GM21423 (cell line): ENCODE data around the gene OR6C2.
"Not testable (repeated sequence)": the region's sequence is repeated elsewhere in the genome, so short reads cannot be mapped to it uniquely, and the experiment has no call there.

ENCODE experiments used
- ATAC-seq: cut with Tn5 transposase; IDR thresholded peaks from one replicate; pipeline ENCODE4 v1.9.1; 2021; ENCODE audit warnings: mild to moderate bottlenecking, moderate library complexity; ENCODE audit not compliant: unreplicated experiment

Gene OR6C2

DNA sequence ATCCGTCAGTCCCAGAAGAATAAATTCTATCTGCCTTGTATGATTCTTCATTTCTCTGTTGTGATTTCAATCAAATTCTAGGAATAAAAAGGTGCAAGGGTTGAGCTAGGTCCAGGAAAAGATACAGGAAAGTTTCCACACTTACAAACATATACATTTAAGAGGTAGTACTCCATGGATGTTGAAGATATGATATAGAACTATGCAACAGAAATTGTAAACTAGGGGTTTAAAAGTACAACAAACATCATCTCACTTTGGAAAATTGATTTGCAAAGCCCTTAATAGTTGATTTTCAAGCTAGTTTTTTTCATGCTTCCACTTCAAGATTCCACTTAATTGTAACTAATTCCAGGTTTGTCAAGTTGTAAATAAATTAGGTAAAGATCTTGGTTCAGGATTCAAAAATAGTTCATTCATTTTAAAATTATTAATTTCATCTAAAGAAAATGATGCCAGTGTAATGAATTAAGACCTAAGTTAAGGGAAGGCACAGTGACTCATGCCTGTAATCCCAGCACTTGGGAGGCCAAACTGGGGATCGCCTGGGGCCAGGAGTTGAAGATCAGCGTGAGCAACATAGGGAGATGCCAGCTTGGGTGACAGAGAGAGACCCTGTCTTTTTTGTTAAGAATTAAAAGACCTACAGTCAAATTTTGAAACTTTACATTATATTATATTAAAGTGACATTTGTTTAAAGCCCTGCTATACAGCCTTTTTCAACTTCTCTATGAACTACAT, 26.4 kb downstream of the OR6C2 start, which contains the start of gene OR6C70:
OR6C70 (minus strand) TSS at position 51 of the 742 bp plus-strand sequence; CDS start at position 51, 0 bp downstream.
- ATAC-seq: no peak

DNA sequence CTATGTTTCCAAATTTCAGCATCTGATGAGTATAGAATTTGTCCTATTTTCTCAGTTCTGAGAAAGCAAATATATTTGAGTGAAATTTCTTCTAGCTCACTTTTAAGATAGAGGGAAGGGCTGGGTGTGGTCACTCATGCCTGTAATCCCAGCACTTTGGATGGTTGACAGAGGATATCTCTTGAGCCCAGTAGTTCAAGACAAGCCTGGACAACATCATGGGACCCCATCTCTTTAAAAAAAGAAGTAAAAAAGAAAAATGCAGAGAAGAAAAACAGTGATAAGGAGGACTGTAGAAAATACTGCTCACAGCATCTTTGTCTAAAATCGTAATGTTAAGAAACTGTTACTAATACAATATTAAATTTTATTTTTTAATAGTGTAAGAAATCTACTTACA, 28.4 kb downstream of the OR6C2 start:
- no peak for ATAC-seq

DNA sequence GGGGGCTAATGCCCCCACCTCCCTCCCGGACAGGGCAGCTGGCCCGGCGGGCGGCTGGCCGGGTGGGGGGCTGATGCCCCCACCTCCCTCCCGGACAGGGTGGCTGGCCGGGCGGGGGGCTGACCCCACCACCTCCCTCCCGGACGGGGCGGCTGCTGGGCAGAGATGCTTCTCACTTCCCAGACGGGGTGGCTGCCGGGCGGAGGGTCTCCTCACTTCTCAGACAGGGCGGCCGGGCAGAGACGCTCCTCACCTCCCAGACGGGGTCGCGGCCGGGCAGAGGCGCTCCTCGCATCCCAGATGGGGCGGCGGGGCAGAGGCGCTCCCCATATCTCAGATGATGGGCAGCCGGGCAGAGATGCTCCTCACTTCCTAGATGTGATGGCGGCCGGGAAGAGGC, 35.3 kb downstream of the OR6C2 start:
- ATAC-seq: not testable (repeated sequence)

DNA sequence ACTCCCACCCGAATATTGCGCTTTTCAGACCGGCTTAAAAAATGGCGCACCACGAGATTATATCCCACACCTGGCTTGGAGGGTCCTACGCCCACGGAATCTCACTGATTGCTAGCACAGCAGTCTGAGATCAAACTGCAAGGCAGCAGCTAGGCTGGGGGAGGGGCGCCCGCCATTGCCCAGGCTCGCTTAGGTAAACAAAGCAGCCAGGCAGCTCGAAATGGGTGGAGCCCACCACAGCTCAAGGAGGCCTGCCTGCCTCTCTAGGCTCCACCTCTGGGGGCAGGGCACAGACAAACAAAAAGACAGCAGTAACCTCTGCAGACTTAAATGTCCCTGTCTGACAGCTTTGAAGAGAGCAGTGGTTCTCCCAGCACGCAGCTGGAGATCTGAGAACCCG, 40.4 kb downstream of the OR6C2 start:
- ATAC-seq: not testable (repeated sequence)

DNA sequence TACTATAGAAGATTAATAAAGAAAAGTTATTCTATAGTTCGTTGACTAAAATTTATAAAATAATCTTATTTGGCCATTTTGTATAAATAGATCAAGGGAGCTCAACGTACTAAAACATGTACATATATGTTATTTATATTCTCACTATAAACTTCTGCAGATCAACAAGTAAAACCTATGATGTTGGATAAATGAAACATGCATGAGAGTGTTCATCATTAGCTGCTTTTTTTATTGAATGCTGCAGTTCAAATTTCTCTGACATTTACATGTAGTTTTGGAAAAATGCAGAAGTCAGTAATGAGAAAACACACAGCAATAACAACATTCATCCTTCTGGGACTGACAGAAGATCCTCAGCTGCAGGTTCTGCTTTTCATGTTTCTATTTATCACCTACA, 48.2 kb downstream of the OR6C2 start, which contains the start of gene OR6C68:
OR6C68 (plus strand) TSS at position 301 of the 400 bp plus-strand sequence; CDS start at position 301, 0 bp downstream.
- ATAC-seq: no peak

DNA sequence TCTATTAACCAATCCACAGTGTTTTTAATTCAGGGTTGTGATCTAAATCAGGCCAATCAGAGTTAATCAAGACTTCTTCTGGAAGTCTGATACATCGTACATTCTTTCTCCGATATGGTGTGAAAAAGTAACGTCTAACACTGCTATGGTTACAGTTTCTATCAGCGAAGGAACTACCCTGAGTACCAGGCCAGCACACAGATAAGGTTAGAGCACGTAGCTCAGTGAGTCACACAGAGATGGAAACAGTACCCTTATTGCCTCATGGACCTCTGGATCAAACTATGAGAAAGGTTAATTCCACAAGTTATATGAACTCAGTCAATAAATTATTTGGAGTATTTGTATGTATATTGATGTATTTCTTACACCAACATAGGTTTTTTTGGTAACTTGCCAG, 51.6 kb downstream of the OR6C2 start:
- ATAC-seq: no peak

DNA sequence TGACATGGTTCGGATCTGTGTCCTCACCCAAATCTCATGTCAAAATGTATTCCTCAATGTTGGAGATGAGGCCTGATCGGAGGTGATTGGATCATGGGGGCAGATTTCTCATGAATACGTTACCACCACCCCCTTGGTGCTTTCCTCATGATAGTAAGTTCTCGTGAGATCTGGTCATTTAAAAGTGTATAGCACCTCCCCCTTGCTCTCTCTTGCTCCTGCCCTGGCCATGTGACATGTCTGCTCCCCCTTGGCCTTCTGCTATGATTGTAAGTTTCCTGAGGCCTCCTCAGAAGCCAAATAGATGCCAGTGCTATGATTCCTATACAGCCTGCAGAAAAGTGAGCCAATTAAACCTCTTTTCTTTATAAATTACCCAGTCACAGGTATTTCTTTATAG, 55.4 kb downstream of the OR6C2 start:
- no peak for ATAC-seq

DNA sequence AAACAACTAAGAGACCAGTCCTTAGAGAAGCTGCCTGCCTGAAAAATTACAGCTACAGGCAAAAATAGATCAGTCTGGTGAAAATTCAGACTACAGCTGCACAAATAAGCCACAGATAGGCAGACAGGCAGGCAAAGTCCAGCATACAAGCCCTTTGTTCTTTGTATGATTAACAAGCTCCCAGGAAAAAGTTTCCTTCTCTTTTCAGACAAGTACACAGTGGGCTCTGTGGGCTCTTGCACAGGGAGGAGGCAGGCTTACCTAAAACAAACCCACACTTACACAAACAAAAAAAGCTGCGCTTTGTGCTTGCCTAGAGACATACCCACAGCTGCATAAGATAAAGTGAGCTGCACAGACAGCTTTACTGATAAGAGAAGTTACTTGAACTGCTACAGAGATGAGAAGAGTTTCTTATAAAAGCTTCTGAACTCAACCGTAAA, 56.0 kb downstream of the OR6C2 start:
- ATAC-seq: no peak

DNA sequence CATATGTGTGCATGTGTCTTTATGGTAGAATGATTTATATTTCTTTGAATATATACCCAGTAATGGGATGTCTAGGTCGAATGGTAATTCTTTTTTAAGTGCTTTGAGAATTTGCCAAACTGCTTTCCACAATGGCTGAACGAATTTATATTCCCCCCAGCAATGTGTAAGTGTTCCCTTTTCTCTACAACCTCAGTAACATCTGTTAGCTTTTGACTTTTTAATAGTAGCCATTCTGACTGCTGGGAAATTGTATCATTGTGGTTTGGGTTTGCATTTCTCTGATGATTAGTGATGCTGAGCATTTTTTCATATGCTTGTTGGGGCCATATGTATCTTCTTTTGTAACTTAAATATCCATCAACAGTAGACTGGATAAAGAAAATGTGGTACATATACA, 57.7 kb downstream of the OR6C2 start:
- ATAC-seq: no peak
